NCI-H2107 (cell line): Measurements from ENCODE around the gene PPP2R2B.
"Not testable (repeated sequence)": the region's sequence is repeated elsewhere in the genome, so short reads cannot be mapped to it uniquely, and the experiment has no call there.

ENCODE experiments used
- DNase-seq: peaks from one replicate; lab custom pipeline; 2025; lab: John Stamatoyannopoulos, UW

PPP2R2B gene

DNA sequence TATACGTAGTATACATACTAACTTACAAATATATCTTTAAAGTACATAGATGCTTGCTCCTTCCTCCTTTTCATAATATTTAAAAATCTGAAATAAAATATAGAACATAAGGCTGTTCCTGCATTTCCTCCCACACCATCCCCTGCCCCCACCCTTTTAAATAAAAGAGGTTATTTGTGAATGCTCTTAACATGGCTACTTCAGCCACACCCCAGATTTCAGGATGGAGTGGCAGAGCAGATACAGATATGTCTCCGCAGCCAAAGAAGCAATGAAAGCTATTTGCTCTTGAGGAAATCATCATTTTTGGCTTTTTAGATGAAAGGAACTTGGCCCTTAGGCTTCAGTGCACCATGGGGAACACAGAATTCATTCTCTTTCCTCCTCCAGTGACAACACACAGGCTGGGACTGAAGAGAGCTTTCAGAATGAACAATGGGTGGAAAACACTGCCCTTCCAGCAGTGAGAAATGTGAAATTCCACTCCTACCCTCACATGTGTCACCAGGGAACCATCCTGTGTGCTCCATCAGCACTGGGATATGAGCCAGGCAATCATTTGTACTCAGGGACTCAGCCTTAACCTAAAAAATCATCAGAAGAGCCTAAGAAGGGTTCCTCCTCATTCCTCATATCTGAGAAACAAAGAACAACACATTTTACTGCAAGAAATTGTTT, 134.3 kb downstream of the PPP2R2B start:
- DNase-seq = no peak

DNA sequence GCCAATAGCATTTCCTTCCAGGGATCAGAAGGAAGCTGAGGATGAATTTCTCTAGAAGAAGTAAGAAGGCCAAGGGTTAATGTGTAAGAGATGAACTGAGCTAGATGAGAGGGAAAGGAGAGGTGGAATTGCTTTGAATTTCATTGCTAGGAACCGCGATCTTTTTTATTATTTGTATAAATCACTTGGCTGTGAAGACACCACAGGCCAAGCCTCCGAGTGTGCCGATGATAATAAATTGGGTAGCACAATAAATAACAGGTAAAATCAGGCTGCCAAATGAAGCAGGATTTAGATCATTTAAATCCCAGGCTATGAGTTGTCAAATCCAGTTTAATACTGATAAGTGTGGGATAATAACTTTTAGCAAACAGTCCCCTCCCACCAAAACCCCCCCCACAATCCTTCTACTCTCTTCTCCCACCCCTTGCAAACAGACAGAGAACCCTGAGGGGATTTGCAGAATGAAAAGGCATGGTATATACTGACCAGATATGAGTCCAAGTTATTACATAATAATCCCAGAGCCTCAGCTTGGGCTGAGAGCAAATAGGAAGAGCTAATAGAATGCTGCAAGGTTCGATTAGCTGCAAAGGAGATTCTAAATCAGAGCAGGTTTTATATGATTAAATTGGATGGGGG, 143.5 kb downstream of the PPP2R2B start:
- no peak for DNase-seq

DNA sequence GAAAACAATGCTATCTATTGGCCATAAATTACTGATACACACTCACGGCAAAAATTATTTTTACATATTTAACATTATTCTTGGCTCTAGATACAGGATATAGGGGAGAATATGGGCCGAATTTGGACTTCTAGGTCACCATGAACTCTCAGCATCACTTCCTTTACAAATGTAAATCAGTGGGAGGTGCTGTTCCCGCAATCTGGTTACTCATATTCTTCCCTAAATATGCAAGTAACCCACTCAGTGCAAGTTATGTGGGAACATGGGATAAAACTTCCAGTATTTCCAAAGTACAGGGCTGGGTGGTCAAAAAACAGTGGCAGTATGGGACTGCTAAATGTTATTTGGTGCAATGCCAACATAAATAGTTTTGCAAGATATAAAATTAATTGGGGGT, 145.6 kb downstream of the PPP2R2B start:
- no peak for DNase-seq

DNA sequence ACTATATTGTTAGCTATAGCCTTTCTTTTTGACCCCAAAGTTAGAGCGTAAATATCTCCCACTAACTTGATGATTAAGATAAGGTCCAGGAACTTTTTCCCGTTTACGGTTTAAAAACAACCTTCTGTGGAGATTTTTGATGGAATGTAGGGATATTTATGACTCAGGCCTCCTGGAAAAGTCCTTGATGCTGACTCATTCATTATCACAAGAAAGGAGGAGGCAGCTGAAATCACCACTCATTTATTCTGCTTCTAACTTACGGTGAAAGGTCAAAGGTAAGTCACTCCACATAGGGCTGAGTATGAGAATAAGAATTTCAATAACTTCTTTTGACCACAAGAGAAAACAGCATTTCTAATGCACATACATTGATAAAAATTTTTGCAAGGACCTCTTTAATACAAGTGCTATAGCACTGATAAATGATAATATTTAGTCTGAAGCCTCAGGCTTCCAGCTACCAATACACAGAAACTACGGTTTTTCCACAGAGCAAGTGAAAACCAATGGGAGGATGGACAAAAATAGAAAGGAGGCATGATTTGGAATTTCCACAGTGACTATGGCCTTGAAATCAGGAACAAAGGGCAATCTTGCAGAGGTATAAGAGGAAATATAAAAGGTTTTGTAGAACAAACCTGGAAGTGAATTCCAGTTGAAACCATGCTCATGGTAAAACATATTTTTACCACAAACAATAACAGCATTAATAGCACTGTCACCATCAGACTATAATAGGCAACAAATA, 146.5 kb downstream of the PPP2R2B start:
- no peak for DNase-seq

DNA sequence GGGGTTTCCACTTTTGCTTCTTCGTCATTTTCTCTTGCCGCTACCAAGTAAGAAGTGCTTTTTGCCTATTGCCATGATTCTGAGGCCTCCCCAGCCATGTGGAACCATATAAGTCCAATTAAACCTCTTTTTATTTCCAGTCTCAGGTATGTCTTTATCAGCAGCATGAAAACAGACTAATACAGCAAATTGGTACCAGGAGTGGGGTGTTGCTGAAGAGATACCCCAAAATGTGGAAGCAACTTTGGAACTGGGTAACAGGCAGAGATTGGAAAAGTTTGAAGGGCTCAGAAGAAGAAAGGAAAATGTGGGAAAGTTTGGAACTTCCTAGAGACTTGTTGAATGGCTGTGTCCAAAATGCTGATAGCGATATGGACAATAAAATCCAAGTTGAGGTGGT, 149.8 kb downstream of the PPP2R2B start:
- not testable (repeated sequence) for DNase-seq

DNA sequence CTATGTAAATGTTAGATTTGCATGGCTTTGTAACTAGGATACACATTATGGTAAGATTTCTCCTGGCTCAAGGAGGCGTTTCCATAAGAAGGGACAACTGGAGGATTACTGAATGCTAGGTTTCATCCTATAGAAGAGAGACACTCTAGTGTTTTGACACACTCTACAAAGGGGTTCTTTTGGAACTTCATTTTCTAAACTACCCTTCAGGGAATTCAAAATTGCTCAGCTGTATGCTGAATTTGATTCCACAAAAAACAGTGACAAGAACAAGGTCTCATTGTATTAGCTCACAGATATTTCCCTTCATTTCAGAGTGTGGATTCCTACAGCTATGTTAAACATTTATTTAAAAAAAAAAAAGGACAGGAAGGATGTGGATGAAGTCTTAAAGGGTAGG, 151.7 kb downstream of the PPP2R2B start:
- no peak for DNase-seq

DNA sequence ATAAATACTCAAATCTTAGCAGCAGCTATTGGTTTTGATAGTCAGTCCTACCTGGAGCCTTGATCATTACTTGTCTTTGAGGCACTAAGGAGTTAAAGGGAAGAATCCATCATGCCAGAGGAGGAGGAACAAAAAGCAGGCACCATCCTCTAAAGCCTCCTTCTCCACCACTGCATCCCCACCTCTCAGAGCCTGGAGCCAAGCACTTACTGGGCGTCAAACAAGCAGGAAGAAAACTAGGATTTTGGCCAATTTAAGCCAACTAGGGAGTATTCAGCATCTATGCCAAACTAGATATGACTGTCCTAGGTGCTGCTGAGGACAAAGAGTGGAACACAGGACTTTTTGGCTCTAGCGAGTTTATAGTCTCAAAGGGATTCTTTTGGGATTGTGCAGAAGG, 152.5 kb downstream of the PPP2R2B start:
- no peak for DNase-seq

DNA sequence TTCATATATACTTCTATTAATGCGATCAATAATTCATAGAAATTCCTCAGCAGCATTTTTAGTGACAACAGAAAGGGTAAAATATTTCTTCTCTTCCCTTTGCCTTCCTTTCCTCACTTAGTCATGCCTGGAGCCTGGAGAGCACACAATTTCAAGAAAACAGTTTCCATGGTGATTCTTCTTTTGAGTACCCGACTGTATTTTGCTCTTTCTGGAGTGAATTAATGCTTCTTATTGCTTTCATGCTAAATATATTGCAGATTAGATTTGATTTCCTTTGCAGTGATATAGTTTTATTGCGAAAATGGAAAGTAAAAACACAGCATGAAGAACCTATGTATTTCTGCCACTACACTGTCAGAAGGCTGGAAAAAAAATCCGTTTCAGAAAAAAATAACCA, 153.5 kb downstream of the PPP2R2B start:
- no peak for DNase-seq

DNA sequence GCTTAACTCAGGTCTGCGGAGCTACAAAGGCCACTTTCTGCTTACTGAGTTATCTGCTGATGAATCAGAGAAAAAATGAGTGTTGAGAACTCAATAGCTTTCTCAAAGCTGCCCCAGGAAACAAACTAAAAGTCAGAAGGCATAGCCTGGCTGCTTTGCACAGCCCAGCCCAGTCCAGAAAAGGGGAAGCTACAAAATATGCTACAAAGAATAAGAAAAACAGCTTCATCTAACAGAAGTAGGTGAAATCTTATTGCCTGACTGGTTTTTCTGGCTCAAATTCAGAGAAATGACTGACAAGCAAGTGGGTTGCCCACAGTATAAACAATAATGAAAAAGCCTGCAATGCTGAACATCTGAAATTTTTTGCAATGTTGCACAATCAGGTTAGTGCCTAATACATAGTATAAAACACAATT, 156.2 kb downstream of the PPP2R2B start:
- DNase-seq = no peak

DNA sequence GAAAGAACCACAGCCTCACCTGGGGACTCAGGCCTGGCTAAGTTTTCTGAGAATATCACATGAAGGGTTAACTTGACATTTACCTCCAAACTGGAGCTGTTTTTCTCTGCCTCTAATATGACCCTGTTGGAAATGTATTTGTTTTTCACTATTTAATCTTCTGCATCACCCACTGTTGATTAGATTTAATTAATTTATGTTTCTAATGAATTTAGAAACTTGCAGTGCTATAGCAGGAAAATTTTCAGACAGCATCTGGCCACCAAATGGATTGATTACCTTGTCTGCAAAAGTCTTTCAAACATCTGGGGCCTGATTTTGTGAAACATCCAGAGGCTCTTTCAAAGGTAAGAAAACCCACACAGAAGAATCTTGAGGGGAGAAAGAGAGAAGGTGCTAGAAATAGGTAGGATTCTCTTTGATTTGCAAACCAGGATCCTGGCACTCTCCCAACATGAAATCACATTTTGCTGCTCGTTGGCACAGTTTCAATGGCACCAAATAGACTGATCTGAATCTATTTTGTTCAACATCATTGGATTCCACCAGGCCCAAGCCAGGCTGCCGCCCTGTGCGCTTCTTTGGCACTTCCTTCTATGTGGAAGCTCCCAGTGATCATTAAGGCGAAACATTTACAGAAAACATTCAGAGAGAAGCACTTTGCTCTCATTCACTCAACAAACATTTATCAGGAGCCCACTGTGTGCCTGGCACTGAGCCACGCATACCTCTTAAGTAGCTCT, 157.3 kb downstream of the PPP2R2B start:
- DNase-seq = no peak

DNA sequence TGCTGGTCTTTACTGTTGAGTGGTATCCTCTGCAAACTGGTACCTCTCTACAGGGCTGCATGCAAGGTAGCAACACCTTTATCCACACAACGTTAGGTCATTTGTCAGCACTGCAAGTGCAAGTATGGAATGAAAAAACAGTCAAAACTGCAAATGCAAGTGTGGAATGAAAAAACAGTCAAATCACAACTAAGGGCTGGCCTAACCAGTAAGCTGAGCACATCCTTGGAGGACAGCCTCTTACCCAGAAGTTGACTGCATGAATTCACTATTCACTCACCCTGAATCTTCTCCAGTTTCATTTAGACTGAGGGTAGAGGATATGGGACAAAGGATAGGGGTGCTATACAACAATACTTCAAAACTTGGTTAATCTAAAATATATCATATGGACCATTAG, 158.4 kb downstream of the PPP2R2B start:
- DNase-seq = no peak

DNA sequence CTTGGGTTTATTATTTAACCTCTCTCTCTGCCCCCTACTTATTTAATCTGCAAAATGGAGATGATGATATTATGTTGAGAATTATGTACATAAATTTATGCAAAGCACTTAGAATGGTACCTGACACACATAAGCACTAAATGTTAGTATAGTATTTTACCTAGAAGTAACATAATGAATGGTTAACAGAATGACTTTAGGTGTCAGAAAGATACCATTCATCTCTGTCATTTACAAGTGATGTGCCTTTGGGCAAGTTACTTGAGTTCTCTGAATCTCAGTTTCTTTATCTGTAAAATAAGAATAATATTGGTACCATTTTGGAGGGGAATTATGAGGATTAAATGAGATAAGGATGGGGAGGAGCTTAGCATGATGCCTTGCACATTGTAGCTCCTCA, 159.4 kb downstream of the PPP2R2B start:
- DNase-seq = no peak

DNA sequence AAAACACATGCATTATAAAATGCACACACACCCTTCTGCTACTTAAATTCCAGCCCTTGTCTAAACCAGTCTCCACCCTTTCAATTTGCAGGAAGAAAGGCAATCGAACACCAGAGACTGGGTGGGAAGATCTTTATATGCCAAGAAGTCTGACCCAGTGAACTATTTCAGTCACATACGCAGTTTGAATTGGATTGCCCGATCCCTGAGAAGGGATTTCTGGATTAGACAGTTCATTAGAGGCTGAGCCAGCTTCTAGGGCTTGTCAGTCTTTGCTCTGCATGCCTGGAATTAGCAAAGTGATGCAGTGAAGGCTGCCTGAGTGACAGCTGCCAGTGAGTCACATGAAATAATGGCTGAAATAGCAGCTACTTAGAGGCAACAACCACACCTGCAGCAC, 159.9 kb downstream of the PPP2R2B start:
- no peak for DNase-seq

DNA sequence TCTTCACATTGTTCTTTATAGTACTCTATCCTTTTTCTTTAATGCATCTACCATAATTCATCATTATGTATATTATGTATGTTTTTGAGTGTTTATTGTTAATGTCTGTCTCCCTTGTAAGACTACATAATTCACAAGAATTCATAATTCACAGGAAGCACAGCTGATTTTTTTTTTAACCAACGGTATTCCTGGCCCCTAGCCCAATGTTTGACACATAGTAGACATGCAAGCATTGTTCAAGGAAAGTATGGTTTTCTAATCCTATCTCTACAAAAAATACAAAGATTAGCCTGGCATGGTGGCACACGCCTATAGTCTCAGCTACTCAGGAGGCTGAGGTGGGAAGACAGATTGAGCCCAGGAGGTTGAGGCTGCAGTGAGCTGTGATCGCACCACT, 160.6 kb downstream of the PPP2R2B start:
- no peak for DNase-seq

DNA sequence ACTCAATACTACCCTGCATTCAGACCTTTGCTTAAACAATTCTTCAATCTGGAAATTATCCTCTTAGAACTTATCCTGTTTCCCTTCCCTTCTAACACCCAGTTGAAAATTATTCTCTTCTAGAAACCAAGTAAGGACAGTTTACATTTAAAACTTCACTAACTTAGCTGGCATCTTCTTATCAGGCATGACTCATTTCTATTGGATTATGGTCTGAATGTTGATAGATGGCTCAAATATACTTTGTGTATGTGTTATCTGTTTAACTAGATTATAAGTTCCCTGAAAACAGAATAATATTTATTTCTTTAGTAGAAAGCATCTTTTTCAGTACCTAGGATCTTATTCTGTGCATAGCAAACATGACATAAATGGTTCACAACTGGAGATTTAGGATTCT, 161.9 kb downstream of the PPP2R2B start:
- no peak for DNase-seq

DNA sequence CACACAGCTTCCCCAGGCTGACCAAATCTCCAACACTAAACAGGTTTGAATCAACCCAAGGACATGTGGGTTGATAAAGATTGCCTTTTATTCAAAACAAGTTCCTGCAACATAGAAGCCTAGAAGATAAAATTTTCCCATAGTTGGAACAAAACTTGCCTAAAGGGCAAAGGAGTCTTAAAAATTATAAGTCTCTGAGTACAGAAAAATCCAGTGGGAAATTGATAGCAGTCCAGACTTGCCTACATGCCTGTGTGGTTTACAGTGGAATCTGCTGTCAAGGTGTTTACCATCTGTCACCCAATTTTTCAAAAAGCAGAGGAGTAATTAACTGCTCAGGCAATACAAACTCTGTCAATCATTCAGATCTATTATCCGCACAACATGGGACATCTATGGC, 168.2 kb downstream of the PPP2R2B start:
- no peak for DNase-seq

DNA sequence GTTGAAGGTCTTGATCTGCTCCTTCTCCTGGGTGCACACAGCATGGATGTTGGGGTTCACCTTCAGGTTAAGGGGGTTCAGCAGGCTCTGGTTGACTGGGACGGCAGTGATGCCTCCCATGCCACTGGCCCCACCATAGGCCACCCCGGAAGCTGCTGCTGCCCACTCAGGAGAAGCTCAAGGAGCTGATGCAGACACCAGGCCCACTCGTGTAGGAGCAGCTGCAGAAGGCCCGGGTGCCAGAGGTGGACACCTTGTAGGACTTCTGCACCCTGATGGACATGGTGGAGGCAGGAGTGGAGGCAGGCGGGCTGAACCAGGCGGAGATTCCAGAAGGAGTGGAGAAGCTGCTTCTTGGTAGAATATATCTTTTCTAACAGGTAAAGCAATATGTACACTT, 171.2 kb downstream of the PPP2R2B start:
- DNase-seq = no peak

DNA sequence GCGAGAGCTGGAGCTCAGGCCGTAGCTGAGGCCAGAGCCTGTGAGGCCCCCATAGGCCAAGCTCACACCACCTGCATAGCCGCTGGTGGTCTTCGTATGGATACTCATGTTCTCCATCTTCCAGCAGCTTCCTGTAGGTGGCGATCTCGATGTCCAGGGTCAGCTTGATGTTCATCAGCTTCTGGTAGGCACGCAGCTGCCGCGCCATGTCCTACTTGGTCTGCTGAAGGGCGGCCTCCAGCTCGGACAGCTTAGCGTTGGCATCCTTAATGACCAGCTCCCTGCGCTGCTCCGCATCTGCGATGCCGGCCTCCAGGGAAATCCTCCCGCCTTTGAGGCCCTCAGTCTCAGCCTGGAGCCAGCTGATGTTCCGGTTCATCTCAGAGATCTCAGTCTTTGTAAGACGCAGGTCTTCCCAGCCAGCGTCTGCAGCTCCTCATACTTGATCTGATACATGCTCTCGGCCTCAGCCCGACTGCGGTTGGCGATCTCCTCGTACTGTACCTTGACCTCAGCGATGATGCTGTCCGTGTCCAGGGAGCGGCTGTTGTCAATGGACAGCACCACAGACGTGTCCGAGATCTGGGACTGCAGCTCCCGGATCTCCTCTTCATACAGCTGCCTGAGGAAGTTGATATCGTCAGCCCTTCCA, 172.1 kb downstream of the PPP2R2B start:
- DNase-seq = no peak

DNA sequence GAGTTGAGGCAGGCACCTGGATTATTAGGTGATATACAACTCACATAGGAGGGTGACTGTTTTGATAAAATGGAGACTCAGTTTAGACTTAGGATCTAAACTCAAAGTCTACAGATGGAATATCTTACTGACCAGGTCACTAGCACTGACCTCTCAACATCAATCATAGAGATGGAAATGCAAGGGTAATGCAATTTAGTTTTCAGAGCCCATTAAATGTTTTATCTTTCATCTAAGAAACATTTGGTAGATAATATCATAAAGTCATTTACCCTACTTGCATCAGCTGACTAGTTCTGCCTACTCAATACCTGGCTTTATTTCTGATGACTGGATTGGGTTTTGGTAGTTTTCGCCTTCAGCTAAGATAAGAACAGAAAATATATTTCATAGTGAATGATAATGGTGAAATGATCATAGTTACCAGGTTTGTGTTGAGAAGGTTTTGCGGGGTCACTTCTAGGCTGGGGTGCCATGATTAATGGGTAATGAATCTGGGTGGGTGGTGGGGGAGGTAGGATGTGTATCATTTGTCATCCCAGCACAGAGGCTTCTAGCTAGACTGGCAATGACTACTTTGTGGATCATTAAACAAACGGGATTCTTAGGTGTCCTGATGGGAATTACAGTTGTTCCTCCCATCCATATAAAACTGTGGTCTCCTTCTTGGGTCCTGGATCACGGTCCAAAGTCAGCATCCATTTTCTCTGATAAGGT, 173.4 kb downstream of the PPP2R2B start:
- no peak for DNase-seq

DNA sequence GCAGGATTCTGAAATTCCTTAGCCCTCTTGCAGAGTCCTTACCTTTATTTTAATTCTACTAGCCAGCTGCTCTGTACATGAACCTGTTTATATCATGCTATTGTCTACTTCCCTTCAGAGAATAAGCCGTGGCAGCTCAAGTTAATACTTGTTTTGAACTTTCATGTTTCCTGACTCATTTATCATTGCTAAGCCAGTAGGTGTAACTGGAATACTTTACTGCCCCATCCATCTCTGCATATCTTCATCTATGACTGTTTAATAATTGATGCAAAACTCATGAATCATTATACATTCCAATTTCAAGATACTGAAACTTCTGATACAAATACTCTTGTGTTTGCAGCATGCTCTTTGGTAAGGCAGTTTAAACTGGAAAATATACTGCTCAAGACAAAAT, 174.7 kb downstream of the PPP2R2B start:
- DNase-seq = no peak

DNA sequence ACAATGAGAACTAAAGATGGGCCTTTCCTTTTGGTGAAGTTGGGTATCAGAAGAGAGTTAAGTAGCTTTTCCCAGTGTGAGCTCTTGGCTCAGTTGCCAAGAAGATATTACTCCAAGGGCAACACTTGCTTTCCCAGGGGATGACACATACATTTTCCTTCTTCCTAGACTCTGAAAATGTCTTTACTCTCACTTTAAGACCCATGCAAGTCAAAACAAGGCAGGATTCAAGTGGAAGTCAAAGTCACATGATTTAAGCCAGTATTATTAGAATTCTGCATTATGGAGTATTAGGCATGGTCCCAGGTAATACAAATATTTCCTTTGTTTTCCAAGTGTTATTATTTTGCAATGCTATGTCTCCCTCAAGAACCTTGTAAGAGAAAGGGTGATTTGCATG, 175.1 kb downstream of the PPP2R2B start:
- no peak for DNase-seq
